Osteocyte (in vitro differentiated cells): ENCODE data around the gene CDS2. TPM values are rescaled to one million over a fixed set of nuclear protein-coding genes. Genes with fewer than 3 reads are reported as not detected.
A peak's percentile ranks its signal among the peaks of the same experiment; 100 is the strongest.

Experiments used
- DNase-seq: peaks from one replicate; pipeline ENCODE4 v3.0.0; 2021; ENCODE audit warnings: mixed read lengths; ENCODE audit not compliant: unreplicated experiment; ENCODE audit errors: extremely low spot score
- H3K27ac Mint-ChIP-seq: one replicate; pipeline ENCODE4 v1.8.0; 2021; ENCODE audit warnings: mild to moderate bottlenecking, mixed read lengths; ENCODE audit not compliant: unreplicated experiment
- H3K27me3 Mint-ChIP-seq: one replicate; pipeline ENCODE4 v1.8.0; 2021; ENCODE audit warnings: mixed read lengths; ENCODE audit not compliant: unreplicated experiment
- H3K36me3 Mint-ChIP-seq: one replicate; pipeline ENCODE4 v1.8.0; 2021; ENCODE audit warnings: mixed read lengths; ENCODE audit not compliant: unreplicated experiment
- H3K4me1 Mint-ChIP-seq: one replicate; pipeline ENCODE4 v1.8.0; 2021; ENCODE audit warnings: mixed read lengths; ENCODE audit not compliant: unreplicated experiment
- H3K4me3 Mint-ChIP-seq: one replicate; pipeline ENCODE4 v1.8.0; 2021; ENCODE audit warnings: mild to moderate bottlenecking, moderate library complexity, mixed read lengths; ENCODE audit not compliant: unreplicated experiment
- H3K9me3 Mint-ChIP-seq: one replicate; pipeline ENCODE4 v1.8.0; 2021; ENCODE audit warnings: mixed read lengths; ENCODE audit not compliant: unreplicated experiment
- total RNA-seq: library from RNA; stranded (reverse); gene quantifications from 2 replicates; pipeline ENCODE4 v1.2.1, GENCODE V29; 2021
- TF ChIP-seq, protein P1 (sequence below): fragments of 200-600 bp; sonication (generic); IDR thresholded peaks from 2 replicates; pipeline ENCODE4 v1.5.0; 2021; ENCODE audit warnings: antibody characterized with exemption, mild to moderate bottlenecking, moderate library complexity

Gene CDS2
- total RNA-seq, 1 donor from 2014 or later: 43.2 TPM

DNA sequence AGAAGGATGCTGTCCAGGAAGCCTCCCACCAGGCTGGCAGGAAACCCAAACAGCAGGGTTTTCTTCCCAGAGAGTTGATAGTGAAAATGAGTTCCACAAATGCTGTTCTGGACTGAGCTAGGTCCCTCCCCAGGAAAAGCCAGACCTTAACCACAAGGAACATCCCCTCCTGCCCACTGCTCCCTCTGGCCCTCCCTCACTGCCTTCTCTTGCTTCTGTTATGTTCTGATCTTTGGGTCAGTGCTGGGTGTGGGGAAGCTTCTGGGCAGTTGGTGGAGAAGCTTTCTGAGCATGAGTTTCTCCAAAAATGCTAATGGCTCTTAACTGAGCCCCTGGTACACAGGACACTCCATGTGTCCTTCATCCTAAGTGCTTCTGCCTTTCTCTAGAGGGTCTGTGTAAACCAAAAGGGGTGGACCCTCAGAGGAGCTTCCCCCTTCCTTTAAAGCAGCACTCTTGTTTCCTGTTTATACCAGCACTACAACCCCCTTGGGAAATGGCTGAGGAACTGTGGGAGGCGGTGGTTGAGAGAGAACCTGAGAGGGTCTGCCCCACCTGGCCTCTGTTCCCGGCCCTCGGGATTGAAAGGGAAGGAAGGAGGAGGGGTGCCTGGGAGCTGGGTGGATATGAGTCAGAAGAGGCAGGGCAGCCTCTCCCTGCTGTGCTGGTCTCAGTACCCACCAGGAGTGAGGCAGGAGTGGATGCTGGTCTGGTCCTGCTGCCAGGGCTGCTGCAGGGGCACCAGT, 42.0 kb downstream of the CDS2 start:
- TF ChIP-seq, protein P1, sequence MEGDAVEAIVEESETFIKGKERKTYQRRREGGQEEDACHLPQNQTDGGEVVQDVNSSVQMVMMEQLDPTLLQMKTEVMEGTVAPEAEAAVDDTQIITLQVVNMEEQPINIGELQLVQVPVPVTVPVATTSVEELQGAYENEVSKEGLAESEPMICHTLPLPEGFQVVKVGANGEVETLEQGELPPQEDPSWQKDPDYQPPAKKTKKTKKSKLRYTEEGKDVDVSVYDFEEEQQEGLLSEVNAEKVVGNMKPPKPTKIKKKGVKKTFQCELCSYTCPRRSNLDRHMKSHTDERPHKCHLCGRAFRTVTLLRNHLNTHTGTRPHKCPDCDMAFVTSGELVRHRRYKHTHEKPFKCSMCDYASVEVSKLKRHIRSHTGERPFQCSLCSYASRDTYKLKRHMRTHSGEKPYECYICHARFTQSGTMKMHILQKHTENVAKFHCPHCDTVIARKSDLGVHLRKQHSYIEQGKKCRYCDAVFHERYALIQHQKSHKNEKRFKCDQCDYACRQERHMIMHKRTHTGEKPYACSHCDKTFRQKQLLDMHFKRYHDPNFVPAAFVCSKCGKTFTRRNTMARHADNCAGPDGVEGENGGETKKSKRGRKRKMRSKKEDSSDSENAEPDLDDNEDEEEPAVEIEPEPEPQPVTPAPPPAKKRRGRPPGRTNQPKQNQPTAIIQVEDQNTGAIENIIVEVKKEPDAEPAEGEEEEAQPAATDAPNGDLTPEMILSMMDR: no peak
- H3K27me3 Mint-ChIP-seq: no peaks in the 10 kb centered on the region
- H3K4me1 Mint-ChIP-seq: peaks cover 48% of the 10 kb centered on the region
- H3K4me3 Mint-ChIP-seq: peak overlapping the region; percentile 35
- no peak for DNase-seq
- no peaks in the 10 kb centered on the region for H3K36me3 Mint-ChIP-seq
- H3K9me3 Mint-ChIP-seq: no peaks in the 10 kb centered on the region
- peak overlapping the region; percentile 95 for H3K27ac Mint-ChIP-seq

DNA sequence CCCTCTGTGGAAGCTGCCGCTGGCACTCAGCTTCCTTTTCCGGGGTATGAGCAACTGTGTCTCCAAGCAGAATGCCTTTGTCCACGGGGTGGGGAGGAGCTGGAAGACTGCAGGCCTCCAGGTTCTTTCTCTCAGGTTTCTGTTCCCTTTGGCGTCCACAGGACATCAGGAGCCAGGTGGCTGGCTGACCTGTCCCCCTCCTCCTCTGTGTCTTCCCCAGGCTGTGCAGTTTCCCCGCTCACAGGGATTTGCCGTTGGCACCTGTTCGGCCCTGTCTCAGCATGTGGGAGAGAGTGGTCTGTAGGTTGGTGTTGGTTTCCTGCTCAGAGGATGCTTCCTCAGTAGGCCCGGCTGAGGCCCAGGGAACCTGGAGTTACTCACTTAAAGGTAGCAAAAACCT, 43.5 kb downstream of the CDS2 start:
- DNase-seq: no peak
- TF ChIP-seq, protein P1: no peak
- Mint-ChIP-seq H3K9me3 (no peaks in the 10 kb centered on the region), H3K4me1 (peaks cover 48% of the 10 kb centered on the region), H3K27ac (peak overlapping the region; percentile 65), H3K36me3 (peaks cover 3% of the 10 kb centered on the region), H3K27me3 (no peaks in the 10 kb centered on the region), H3K4me3 (no peak overlapping the region)

DNA sequence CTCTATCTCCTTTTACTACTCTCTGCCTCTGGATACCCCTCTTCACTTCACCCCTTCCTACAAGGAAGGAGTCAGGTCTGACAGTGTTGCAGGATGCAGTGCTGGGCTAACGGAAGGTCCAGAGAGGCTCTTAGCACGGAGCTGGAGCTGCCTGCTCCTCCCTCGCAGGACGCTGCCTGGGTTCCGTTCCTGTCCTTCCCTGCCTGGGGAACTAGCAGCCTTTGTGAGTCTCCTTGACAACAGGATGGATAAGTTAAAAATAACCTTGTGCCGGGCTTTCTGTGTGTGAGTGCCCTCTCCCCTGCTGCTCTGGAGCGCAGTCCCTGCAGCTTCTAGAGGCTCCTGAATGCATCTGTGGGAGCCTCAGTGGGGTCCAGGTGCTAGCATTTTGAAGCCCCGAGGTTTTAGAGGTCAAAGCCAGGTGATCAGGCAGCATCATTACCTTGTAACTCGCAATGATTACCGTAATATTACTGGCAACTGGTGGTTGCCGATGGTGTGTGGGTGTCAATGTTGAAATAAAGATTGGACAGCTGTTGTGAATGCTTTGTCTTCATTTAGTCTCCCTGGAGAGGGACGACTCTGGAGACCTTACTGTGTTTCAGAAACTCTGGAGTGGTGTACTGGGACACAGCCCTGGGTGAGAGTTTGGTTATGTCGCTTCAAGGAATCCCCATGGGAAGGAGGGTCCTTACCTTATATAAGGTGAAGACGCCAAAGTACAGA, 44.4 kb downstream of the CDS2 start:
- peak overlapping the region; percentile 65 for H3K27ac Mint-ChIP-seq
- H3K4me1 Mint-ChIP-seq: peaks cover 48% of the 10 kb centered on the region
- no peak overlapping the region for H3K4me3 Mint-ChIP-seq
- DNase-seq: no peak
- TF ChIP-seq, protein P1: no peak
- no peaks in the 10 kb centered on the region for H3K9me3 Mint-ChIP-seq
- no peaks in the 10 kb centered on the region for H3K27me3 Mint-ChIP-seq
- peaks cover 3% of the 10 kb centered on the region for H3K36me3 Mint-ChIP-seq

DNA sequence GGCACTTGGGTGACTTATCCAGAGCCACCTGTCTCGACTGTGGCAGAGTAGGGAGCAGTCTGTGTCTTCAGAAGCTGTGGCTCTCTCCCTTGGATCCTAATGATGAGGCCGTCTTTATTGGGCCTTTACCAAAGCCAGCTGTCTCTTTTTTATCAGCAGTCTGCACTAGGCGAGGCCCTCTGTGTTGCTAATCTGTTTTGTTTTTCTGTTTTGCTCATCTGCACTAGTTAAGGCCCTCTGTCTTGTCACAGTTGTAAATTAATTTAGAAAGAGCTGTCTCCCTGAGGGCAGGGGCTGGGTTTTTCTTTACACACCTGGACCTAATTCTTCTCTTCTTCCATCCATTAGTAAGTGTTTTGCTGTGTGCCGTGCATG, 45.0 kb downstream of the CDS2 start:
- Mint-ChIP-seq H3K4me3 (no peak overlapping the region), H3K27ac (peak overlapping the region; percentile 65)
- TF ChIP-seq, protein P1: no peak

DNA sequence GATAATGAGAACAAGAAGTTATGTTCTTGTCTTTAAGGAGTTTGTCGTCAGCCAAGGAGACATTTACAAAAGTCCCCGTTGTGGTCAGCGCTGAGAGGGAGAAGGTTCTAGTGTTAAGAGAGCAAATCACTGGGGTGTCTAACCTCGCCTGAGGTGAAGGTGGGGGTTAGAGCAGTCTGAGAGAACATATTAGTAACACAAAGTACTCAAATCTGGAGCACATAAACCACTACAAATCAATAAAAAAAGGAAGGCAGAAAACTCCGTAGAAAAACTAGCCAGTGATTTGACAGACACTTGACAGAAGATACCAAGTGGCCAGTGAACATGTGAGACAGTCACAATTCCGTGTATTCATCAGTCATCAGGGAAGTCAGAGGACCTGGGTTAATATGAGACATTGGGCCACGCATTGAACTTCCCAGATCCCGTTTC, 45.4 kb downstream of the CDS2 start:
- no peak overlapping the region for H3K4me3 Mint-ChIP-seq
- peaks cover 38% of the 10 kb centered on the region for H3K4me1 Mint-ChIP-seq

More for the DNA sequence above, 45.0 kb downstream of the CDS2 start:
- peaks cover 3% of the 10 kb centered on the region for H3K36me3 Mint-ChIP-seq
- DNase-seq: no peak
- no peaks in the 10 kb centered on the region for H3K9me3 Mint-ChIP-seq
- no peaks in the 10 kb centered on the region for H3K27me3 Mint-ChIP-seq
- peaks cover 42% of the 10 kb centered on the region for H3K4me1 Mint-ChIP-seq

More for the DNA sequence above, 45.4 kb downstream of the CDS2 start:
- DNase-seq: no peak
- TF ChIP-seq, protein P1: no peak
- peaks cover 3% of the 10 kb centered on the region for H3K36me3 Mint-ChIP-seq
- no peaks in the 10 kb centered on the region for H3K9me3 Mint-ChIP-seq
- no peaks in the 10 kb centered on the region for H3K27me3 Mint-ChIP-seq
- no peak overlapping the region for H3K27ac Mint-ChIP-seq
